ENCODE measurements around the gene CIAO2A.

The CIAO2A gene

DNA sequence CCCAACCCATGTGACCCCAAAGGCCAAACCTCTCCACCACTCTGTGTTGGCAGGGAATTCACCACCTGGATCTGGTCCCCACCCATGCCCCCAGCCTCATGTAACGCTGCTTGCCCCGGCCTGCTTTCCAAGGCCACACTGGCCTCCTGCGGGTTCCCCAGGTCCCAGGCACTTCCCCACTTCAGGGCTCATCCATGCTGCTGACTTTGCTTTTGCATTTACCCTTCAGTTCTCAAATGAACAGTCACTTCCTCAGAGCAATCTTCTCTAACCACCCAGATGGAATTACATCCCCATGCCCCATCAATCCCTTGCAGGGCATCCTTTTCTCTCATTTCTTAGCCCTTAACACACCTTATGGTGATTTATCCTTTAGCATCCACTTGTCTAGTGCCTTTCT lies 56.5 kb downstream of the CIAO2A start:
- H3K4me3 ChIP-seq (replicated peaks; ENCODE audit: low read depth, low read length) = no peak overlapping the region
- no peak for DNase-seq (ENCODE audit: low read depth)
- TF ChIP-seq, protein P1, sequence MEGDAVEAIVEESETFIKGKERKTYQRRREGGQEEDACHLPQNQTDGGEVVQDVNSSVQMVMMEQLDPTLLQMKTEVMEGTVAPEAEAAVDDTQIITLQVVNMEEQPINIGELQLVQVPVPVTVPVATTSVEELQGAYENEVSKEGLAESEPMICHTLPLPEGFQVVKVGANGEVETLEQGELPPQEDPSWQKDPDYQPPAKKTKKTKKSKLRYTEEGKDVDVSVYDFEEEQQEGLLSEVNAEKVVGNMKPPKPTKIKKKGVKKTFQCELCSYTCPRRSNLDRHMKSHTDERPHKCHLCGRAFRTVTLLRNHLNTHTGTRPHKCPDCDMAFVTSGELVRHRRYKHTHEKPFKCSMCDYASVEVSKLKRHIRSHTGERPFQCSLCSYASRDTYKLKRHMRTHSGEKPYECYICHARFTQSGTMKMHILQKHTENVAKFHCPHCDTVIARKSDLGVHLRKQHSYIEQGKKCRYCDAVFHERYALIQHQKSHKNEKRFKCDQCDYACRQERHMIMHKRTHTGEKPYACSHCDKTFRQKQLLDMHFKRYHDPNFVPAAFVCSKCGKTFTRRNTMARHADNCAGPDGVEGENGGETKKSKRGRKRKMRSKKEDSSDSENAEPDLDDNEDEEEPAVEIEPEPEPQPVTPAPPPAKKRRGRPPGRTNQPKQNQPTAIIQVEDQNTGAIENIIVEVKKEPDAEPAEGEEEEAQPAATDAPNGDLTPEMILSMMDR (IDR thresholded peaks at IDR 0.05; ENCODE audit: low read length, missing control alignments) = no peak

DNA sequence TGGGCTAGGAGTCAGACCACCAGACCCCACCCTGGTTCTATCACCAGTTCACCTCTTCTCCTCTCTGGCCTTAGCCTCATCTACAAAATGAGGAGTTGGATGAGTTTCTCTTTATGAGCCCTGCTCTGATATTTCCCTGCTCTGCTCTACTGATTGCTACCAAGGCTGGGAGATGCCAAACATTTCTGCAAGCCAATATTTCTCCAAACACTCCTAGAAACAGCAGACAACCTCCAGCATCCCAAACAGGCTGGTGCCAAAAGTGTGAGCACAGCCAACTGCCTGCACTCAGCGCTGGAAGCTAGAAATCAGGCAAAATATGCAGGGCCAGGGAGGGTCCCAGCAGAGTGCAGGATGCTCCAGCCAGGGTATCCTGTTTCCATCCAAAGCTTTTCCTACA lies 58.1 kb downstream of the CIAO2A start:
- no peak overlapping the region for H3K4me3 ChIP-seq (replicated peaks; ENCODE audit: low read depth, low read length)
- TF ChIP-seq, protein P1 (IDR thresholded peaks at IDR 0.05; ENCODE audit: low read length, missing control alignments) = no peak
- DNase-seq (ENCODE audit: low read depth) = no peak

DNA sequence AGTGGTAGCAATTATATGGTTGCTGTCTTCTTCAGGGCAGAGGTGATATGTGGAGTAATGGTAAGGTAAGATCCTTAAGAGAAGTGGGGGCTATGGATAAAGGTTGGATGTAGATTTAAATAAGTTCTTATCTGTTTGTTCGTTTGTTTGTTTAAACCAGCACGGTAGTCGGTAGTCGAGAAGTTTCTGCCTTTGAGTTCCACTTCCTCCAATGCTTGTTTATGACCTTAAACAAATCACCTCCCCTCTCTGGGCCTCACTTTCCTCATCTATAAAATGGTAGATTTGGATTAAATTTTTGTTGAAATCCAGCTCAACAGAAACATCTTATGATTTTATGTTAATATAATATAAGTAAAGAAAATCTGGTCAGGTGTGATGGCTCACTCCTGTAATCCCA lies 59.1 kb downstream of the CIAO2A start:
- DNase-seq (ENCODE audit: low read depth) = no peak

DNA sequence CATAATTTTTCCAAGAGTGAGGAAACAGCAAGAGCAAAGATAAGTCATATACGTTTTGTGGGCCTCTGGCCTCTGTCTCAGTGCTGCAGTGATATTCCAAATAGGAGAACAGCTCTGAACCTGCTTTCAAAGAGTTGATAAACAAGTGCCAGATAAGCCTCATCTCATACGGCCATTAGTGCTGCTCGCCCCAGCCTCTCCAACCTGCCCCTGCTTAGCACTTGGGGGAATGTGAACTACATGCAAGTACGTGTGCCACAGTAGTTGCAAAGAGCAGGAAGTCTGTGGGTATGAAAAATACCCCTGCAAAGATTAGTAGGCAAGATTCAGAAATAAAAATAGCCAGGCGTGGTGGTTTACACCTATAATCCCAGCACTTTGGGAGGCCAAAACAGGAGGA lies 61.3 kb downstream of the CIAO2A start:
- TF ChIP-seq, protein P1 (IDR thresholded peaks at IDR 0.05; ENCODE audit: low read length, missing control alignments) = no peak
- DNase-seq (ENCODE audit: low read depth) = no peak
- no peak overlapping the region for H3K4me3 ChIP-seq (replicated peaks; ENCODE audit: low read depth, low read length)

More for the DNA sequence above, 59.1 kb downstream of the CIAO2A start:
- TF ChIP-seq, protein P1 (IDR thresholded peaks at IDR 0.05; ENCODE audit: low read length, missing control alignments) = no peak
- no peak overlapping the region for H3K4me3 ChIP-seq (replicated peaks; ENCODE audit: low read depth, low read length)

- H3K4me3 ChIP-seq (replicated peaks; ENCODE audit: low read depth, low read length) = no peak overlapping the region
- TF ChIP-seq, protein P1 (IDR thresholded peaks at IDR 0.05; ENCODE audit: low read length, missing control alignments) = no peak
- no peak for DNase-seq (ENCODE audit: low read depth)
Measured at GRCh38 chr15:64030123-64030522, 63.5 kb downstream of the CIAO2A start.

- DNase-seq (ENCODE audit: low read depth) = no peak
- TF ChIP-seq, protein P1 (IDR thresholded peaks at IDR 0.05; ENCODE audit: low read length, missing control alignments) = no peak
- H3K4me3 ChIP-seq (replicated peaks; ENCODE audit: low read depth, low read length) = no peak overlapping the region
Measured at GRCh38 chr15:64029633-64030032, 64.0 kb downstream of the CIAO2A start.

DNA sequence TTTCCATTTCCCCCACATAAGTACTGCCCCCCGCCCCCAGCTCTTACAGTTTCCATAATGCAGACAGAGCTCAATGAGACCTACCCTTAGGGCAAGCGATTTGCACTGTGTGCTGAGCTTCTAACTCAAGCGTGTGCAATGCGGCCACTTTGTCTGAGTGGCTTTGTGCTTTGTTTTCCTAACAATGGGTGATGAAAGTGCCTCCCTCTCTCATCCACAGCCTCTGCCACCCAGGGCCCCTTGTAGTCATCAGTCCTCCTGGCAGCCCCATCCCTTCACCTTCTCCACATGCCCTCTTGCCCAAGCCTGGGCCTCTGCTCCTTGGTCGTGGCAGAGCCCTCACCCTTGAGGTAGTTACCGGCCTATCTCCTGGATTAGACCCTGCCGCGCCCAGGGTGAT lies 64.5 kb downstream of the CIAO2A start:
- DNase-seq (ENCODE audit: low read depth) = no peak
- no peak overlapping the region for H3K4me3 ChIP-seq (replicated peaks; ENCODE audit: low read depth, low read length)
- TF ChIP-seq, protein P1 (IDR thresholded peaks at IDR 0.05; ENCODE audit: low read length, missing control alignments) = no peak

Measured in fibroblast of pulmonary artery (primary cell).